Astrocyte of the cerebellum (primary cell): Measurements from ENCODE around the gene B3GALT6.

ENCODE experiments used
- DNase-seq: peaks from one replicate; pipeline ENCODE4 v3.0.0-alpha.2; 2011; ENCODE audit warnings: low read depth
- H3K4me3 ChIP-seq: 2 replicates; pipeline ENCODE4 v1.5.1; 2011; ENCODE audit warnings: mild to moderate bottlenecking, low read depth, low read length, moderate library complexity
- in situ Hi-C: cut with HindIII; loops from 2 replicates; pipeline ENCODE4 v1.10.0; 2017; ENCODE audit warnings: low sequenced_read_pairs
- TF ChIP-seq, protein P1 (sequence below): IDR thresholded peaks from 2 replicates; pipeline ENCODE4 v1.5.1; 2012; ENCODE audit warnings: low read length, low read depth, moderate library complexity, mild to moderate bottlenecking; ENCODE audit errors: missing control alignments

The B3GALT6 gene

DNA sequence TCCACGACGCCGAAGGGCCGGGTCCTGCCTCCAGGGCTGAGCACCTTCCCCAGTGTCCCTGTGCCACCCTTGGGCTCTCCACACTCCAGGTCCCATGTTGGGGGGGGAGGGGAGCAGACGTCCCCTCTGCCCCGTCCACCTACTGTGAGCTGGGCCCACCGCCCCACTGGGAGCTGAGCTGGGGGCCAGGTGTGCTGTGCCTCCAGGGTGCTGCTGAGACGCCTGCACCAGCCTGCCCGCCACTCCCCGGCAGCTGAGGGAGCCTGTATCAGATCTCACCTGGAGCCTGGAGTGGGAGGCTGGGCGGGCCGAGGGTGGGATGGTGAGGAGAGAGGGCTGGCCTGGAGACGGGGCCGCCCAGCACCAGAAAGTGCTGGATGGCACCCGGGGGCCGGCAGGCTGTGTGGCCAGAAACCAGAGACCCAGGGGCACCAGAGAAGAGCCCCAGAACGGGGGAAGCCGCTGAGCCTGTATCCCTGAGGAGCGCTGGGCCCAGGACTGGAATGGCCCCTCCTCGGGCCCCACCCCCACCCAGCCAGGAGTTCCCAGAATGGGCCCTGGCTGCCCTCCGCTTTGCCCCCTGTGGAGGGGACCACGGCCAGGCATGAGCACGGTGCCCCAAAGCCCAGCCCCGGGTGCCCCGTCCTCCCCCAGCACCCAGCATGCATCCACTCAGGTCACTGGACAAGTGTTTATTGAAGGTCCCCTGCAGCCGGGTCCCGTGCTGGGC lies 29.0 kb upstream of the B3GALT6 start:
- no peak overlapping the region for H3K4me3 ChIP-seq
- DNase-seq, result no peak
- TF ChIP-seq, protein P1, sequence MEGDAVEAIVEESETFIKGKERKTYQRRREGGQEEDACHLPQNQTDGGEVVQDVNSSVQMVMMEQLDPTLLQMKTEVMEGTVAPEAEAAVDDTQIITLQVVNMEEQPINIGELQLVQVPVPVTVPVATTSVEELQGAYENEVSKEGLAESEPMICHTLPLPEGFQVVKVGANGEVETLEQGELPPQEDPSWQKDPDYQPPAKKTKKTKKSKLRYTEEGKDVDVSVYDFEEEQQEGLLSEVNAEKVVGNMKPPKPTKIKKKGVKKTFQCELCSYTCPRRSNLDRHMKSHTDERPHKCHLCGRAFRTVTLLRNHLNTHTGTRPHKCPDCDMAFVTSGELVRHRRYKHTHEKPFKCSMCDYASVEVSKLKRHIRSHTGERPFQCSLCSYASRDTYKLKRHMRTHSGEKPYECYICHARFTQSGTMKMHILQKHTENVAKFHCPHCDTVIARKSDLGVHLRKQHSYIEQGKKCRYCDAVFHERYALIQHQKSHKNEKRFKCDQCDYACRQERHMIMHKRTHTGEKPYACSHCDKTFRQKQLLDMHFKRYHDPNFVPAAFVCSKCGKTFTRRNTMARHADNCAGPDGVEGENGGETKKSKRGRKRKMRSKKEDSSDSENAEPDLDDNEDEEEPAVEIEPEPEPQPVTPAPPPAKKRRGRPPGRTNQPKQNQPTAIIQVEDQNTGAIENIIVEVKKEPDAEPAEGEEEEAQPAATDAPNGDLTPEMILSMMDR, result no peak
- in situ Hi-C loops, result no loop called here

DNA sequence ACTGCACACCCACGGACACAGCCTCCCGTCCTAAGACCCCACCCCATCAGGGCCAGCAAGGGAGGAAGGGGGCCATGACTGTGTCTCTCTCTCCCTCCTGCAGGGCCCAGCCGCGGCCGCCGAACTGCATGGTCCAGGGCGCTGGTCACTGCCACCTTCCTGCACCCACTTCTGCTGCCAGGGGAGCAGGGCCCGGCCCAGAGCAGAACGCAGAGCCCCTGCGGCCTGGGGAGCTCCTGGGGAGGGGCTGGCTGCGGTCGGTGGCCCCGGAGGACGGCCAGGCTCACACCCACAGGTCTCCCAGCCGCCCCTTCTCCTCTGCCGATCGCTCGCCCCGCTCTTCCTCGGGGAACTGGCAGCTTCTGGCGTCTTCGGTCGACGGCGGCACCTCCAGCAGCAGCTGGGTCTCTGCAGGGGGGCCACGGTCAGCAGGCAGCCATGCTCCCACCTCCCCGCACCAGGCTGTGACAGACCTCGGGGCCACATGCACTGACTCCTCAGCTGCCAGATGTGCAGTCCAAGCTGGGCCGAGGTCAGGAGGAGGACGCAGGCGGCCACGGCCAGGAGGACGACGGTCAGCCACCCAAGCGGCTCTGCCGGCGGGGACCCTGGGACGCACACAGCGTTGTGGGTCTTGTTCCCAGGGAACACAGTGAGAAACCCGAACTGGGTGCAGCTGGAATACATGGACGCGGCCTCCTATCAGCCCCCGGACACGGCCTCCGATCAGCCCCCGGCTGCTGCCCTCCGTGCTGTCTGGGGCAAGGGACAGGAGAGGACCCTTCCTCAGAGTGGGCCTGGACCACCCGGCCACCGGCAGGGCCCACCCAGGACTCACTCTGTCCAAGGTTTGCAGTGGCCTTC lies 28.2 kb upstream of the B3GALT6 start:
- DNase-seq, result no peak
- in situ Hi-C loops, result no loop called here
- TF ChIP-seq, protein P1, result no peak
- H3K4me3 ChIP-seq, result no peak overlapping the region

DNA sequence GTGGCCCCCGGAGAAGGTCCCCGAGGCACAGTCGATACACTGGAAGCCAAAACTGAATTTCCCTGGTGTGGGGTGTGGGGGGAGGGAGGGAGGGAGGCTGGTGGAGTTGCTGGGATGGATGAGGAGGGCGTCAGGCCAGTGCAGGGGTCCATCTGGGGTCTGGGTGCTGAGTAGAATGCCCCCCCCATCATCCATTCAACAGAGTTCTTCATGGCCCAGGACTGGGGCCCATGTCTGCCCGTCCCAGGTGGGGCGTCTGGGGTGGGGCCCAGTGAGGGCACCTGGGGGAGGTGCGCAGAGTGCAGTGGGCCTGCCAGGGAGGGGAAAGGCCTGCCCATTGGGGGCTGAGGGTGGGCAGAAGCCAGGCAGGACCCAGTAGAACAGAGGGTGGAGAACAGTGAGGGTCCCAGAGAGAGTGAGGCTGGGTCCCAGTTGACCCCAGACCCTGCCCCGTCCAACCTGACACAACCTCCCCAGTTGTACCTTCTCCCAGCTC lies 27.6 kb upstream of the B3GALT6 start:
- in situ Hi-C loops, result no loop called here
- no peak overlapping the region for H3K4me3 ChIP-seq
- TF ChIP-seq, protein P1, result no peak
- DNase-seq, result no peak

DNA sequence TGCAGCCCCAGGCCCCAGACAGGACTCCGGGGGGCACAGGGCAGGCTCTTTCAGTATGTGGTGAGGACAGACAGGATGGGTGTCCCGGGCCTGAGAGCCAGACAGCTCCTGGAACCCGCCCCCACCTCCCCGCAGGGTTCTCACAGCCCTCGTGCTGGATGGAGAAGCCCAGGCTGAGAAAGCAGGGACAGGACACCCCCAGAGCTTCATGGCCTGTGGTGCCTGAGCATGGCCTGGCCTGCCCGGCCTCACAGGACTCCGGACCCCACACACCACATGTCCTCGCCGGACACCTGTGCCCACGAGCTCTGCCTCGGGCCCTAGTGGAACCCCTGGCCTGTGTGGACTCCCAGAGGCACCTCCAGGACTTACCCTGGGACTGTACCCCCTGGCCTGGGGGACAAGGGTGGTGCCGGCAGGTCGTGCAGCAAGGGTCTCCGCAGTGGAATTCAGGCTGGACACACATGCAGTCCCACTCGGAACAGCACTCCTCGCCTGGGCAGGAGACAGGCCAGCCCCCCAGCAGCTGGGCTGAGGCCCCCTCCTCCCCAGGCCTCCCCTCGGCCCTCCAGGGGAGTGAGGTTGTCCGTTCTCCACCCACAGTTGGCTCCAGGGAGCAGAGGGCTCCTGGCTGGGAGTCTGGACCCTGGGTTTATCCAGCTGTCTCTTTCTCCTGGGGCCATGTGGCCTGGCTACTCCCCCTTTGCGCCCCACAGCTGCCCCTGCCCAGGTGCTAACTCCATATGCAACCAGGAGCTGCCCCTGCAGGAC lies 26.9 kb upstream of the B3GALT6 start:
- in situ Hi-C loops, result no loop called here

DNA sequence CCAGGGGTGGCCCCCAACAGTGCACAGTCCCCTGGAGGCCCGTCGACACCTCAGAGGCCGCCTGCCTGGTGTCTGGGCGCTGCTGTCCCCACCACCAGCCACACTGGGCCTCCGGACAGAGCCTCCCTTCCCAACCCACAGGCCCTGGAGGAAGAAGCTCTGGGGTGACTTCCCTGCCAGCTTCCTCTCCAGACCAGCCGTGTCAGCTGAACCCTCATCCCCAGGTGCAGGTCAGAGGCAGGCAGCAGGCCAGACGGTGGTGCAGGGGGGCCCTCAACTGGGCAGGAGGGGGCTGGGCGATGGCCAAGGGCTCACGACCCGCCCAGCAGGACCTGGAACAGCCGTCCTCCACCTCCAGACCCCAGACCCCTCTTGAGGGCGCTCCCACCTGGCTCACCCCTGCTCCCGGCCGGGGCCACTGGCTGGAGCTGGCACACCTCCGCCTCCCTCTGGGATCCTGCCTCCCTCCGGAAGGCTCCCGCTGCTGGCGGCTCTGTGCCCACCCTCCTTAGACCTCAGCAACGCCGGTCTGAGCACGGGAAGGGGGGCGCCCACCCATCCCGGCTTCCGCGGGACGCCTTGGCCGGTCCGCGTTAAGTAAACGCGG lies 26.2 kb upstream of the B3GALT6 start:
- no peak for DNase-seq
- in situ Hi-C loops, result no loop called here
- TF ChIP-seq, protein P1, result no peak
- H3K4me3 ChIP-seq, result no peak overlapping the region

More for the DNA sequence above, 26.9 kb upstream of the B3GALT6 start:
- DNase-seq, result no peak
- no peak overlapping the region for H3K4me3 ChIP-seq
- TF ChIP-seq, protein P1, result no peak
